NCI-H146 treated with DMSO at 0.1 percent for 48 hours (cell line): ENCODE results near the gene EPN1.

ENCODE experiments used
- DNase-seq: peaks from one replicate; lab custom pipeline; 2025; ENCODE audit not compliant: unreplicated experiment; lab: John Stamatoyannopoulos, UW

Gene EPN1

DNA sequence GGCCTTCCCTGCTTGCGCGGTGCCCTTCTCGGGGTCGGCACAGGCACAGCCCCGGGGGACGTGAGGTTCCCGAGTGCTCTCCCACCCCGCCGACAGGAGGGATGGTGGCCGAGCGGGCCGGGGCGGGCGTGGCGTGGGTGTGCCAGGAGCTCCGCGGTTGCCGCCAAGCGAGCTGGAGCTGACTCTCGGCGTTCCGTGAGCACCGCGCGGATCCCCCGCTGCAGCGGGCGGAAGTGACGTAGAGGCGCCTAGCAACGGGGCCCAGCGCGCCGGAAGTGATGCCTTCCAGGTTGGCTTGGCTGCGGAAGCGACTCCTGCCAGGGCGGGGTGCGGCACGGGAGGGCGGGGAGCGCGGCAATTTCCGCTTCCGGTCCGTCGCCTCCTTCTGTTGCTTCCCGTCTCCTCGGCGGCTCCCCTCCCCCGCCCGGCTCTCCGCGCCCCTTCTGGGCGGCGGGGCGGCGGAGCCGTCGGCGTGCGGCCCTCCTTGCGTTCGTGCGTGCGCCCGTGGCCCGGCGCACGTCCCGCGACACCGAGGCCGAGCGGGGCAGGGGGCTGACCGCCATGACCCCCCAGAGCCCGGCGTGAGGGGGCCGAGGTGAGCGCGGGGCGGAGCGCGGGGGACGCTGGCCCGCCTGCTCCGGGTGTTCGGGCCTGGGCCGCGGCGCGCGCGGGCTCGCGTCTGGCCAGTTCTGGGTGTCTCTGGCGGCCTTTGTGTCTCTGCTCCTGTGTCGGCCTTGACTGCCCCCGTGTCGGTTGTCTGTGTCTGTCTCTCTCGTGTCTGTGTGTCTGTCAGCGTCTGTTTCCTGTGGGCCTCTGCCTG is at the start of gene EPN1:
Gene EPN1, plus strand, starts transcription at position 386 of the 820 bp plus-strand sequence. CDS start 3,402 bp downstream, outside the sequence.
- peak; percentile 92 for DNase-seq

DNA sequence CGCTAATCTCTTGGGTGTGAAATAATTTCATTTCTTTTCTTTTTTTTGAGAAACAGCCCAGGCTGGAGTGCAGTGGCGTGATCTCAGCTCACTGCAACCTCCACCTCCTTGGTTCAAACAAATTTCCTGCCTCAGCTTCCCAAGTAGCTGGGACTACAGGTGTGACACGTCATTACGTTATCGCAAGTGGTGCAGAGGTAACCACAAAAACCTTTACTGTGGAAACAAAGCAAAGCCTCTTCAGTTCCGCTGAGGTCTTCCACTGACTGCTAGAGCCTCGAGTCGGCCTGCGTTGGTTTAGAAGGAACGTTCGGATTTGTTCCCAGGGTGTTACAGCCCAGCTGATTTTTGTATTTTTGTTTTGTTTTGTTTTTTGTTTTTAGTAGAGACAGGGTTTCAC is 48.7 kb upstream of the EPN1 start:
- DNase-seq = no peak

DNA sequence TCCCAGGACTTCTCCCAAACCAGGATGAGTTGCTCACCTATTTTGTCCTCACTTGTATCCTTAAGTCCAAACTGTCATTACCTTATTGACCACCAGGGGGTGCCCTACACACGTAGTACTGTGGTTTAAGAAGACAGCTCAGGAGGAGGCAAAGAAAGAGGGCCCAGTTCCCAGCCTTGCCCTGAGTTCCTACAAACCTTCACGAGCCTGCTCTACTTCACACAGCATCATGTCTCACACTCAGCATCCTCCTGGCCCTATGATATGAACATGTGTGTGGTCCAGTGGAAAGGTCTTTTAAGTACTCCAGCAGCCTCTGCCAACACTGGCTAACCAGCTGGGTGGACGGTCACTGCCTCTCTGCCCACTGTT is 42.6 kb upstream of the EPN1 start:
- peak; percentile 58 for DNase-seq

DNA sequence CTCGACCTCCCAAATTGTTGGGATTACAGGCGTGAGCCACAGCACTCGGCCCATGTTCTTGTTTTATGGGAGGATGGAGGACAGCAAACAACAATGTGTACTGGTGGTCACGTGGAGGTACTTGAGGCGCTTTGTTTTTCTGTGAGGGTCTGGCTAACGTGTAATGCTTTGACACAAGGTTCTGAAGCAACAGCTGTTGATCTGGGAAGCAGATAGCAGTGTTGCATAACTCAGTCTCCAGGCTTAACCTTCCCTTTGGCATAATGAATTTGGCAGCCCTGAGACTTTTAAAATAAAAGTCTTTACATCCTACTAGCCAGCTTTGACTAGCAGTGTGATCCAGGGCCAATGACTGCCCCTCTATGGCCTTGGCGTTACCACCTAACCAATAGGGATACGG is 41.2 kb upstream of the EPN1 start:
- DNase-seq = no peak

DNA sequence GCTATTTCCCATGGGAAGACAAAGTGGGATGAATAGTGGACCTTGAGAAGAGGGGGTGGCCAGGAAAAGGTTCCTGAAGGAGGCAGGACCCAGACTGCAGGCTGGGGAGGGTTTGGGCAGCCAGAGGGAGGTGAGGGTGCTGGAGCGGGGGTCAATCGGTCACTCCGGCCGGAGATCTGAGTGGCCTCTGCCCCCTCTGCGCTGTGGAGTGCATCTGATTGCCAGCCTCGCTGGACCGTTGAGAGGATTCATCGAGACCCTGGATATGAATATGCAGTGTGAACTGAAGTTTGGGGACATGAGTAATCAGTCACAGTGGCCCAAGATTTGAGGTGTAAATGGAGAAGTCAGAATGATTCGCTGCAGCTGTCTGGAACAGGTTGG is 39.7 kb upstream of the EPN1 start:
- DNase-seq = no peak

DNA sequence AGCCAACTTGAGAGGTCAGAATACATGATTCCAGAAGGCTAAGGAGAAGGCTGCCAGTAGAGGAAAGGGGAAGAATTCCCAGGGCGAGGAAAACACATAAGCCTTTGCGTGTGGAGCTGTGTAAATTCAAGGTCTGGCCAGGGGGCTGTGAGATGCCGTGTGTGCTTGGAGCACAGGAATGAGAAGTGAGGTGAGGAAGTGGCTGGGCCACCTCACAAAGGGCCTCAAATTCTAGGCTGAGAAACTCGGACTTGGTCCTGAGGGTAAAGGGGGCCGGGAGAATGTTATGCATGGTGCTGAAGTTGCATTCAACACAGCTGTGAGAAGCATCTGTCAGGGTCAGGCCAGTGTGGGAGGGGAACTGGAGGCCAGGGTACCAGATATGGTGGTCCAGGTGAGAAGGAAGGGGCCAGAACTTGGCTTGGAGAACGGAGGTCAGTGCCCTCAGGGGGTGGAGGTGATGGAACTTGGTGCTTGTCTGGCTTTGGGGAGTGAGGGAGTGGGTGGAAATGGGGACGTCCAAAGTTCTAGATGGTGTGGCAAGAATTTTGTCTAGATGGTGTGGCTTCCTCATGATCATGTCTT is 39.1 kb upstream of the EPN1 start:
- DNase-seq = no peak

DNA sequence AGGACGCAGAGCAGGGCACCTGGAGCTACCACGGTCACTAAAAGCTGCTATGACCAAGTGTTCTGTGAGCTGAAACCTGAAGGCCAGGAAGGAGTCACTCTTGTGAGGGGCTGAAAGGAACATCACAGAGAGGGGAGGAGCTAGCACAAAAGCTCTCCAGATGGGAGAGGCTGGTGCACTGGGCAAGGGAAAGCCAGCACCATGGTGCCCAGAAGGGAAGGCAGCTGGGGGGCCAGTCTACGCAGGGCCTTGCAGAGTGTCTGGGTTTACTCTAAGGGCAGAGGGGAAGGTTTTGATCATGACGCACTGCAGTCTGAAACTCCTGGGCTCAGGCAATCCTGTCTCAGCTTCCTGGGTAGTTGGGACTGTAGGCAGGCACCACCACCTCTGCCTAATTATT is 38.3 kb upstream of the EPN1 start:
- no peak for DNase-seq

DNA sequence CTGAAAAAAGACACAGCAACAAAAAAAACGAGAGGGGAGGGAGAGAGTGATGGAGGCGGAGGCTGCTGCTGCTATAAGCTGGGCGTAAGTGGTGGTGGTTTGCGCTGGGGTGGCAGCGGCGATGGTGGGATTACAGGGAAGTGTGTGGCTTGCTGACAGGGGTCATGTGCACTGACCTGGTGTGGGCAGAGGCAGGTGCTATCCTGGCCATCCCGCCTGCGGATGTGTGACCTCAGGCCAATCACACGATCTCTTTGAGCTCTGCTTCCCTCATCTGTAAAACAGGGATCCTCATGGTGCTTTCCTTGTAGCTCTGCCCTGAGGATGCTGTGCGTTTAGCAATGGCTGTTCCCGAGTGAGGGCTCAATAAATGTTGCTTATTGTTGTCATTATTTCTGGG is 37.5 kb upstream of the EPN1 start:
- no peak for DNase-seq

DNA sequence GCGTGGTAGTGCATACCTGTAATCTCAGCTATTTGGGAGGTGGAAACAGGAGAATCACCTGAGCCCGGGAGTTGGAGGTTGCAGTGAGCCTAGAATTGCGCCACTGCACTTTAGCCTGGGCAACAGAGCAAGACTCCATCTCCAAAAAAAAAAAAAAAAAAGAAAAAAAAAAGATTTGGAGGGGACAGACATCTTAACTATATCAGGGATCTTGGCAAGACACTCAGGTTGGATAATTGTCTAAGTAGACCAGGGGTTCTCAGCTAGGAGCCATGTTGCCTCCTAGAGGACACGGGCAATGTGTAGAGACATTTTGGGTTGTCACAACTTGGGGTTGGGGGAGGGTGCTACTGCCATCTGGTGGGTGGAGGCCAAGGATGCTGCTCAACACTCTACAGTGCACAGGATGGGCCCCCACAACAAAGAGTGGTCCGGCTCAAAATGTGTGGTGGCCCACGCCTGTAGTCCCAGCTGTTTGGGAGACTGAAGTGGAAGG is 36.1 kb upstream of the EPN1 start:
- no peak for DNase-seq

DNA sequence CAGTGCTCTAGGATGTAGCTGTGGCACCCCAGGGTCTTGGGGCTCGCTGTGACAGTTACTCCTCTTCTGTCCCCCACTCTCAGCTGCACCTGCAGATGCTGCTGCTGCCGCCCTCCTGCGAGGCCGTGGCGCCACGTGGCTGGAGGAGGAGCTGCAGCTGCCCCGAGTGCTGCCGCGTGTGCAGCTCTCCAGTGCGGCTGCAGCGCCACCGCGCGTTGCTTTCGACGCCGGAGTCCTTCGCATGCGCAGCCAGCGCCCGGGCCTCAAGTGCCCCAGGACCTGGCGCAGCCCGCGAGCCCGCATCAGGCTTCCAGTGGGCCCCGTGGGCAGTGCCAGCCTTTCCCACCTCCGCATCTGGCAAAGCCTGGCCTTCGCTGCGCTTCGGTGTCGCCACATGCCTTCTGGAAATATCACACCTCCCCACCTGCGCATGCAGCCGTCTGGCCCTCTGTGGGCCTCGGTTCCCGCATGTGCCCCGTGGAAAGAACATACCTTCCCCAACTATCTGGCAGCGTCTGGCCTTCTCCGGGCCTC is 34.9 kb upstream of the EPN1 start:
- no peak for DNase-seq

DNA sequence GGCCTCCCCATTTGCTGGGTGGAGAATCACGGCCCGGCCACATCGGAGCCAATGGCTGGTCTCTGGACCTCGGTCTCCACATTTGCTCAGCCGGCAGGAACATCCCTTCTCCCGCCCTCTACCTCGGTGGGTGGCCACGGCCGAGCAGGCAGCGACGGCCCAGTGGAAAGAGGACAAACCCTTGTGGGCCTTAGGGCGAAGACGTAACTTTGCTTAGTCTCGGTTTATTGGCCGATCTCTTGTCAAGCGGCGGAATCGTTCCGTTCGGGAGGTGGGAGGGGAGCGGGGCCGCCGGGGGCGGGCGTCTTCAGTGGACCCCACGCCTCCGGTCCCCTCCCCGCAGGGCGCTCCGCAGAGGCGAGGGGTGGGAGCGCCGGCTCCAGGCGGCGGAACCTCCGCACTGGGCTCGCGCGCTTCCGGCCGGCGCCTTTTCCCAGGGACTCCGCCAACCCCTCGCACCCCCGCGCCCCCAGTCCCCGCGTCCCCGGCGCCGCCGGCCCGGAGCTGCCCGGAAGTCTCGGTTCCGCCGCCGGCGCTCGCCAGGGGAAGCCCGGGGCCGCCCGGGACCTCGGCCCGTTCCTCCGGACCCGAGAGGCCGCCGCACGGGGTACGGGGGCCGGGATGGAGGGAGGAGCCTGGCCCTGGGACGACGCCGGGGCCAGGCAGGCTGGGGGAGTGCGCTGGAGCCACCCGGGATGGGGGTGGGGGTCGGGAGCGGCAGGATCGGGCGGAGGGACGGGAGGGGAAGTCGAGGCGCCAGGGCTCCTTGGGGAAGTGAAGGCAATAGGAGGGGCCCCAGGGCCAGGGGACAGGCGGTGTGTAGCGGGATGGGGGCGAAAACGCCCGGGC is 34.2 kb upstream of the EPN1 start, which contains the start of gene ZNF580:
Gene ZNF580, plus strand, starts transcription at position 426 of the 849 bp plus-strand sequence. CDS start 1,507 bp downstream, outside the sequence.
- DNase-seq = peak; percentile 60

DNA sequence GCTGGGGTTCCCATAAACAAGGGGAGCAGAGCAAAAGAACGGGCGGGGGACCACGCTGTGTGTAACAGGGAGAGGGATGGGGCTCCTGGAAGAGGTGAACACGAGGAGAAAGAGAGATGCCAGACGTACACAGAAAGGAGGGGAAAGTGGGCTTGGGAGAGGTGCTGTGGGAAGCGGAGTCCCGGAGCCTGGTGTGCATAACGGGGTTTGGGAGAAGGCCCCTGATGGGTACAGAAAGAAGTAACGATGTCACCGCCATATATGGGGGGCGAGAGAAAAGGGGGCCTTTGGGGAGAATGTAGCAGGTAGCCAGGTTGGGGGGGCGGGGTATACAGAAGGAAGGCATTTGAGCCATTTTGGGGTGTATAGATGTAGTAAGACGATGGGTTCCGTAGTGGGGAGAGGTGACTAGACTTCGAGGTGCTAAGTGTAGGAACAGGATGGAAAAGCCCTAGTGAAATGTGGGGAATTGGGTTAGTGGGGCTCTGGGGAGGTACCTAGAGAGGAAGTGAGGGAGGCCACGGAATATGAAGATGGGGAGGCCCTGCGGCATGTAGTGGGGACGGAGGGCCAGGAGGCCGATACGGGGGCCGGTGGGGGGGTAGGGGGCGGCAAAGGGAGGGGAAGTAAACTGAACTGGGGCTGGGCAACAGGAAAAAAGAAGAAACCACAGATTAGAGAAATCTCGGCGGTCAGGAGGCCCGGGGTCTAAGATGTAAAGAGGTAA is 33.4 kb upstream of the EPN1 start:
- peak; percentile 39 for DNase-seq

DNA sequence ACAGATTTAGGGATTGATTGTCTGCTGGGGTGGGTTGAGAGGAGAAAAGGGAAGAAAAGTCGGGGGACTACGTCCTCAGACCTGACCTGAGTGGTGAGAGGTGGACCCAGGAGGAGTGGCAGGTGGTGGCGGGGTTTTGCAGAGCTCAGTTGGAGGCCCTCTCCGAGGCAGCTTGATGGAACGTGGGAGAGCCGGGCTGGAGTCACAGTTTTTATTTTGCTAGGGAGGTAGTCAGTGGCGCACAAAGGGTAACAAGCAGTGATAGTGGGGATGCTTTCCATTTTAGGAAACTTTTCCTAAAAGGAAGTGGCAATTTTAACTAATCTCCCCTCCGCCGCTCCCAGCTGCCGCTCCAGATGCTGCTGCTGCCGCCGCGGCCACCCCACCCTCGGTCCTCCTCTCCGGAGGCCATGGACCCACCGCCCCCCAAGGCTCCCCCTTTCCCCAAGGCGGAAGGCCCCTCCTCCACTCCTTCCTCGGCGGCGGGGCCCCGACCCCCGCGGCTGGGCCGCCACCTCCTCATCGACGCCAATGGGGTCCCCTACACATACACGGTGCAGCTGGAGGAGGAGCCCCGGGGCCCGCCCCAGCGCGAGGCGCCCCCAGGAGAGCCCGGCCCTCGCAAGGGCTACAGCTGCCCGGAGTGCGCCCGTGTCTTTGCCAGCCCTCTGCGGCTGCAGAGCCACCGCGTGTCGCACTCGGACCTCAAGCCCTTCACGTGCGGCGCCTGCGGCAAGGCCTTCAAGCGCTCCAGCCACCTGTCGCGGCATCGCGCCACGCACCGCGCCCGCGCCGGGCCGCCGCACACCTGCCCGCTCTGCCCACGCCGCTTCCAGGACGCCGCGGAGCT is 32.6 kb upstream of the EPN1 start:
- DNase-seq = peak; percentile 63

DNA sequence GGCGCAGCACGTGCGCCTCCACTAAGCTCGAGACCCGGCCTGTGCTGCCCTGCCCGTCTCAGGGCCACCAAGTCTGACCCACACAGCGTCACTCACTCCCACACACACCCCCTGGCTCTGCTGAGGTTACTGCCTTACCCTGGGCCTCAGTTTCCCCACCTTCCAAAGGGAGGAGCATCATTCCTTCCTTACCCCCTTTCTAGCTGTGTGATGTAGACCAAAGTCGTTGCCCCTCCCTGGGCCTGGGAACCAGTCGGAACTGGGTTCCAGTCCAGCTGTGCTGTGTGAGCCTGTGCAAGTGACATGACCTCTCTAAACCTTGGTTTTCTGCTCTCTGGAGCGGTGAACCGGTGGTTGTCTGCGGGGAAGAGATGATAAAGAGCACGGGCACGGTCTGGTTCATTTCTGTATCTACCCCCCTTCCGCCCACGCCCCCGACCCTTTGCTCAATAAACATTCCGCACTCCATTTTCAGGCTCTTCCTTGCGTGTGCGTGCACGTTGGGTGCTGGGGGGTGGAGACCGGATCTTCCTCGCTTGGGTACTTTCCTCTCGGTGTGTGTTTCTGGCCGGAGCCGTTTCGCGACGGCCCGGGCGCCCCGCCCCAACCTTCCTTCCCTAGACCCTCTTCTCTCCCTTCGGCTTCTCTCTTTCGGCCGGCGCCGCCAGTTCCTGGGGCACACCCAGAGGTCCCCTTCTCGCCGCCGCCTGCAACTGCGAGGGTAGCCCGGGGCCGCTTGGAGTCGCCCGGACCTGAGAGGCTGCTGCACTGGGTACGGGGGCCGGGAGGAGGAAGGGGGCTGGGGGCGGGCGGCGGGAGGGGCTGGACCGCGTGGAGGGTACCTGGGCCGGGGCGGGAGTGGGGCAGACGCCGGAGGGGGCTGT is 31.8 kb upstream of the EPN1 start, which contains the start of gene ZNF581:
Gene ZNF581, plus strand, starts transcription at position 647 of the 884 bp plus-strand sequence. CDS start 923 bp downstream, outside the sequence.
- peak; percentile 59 for DNase-seq

DNA sequence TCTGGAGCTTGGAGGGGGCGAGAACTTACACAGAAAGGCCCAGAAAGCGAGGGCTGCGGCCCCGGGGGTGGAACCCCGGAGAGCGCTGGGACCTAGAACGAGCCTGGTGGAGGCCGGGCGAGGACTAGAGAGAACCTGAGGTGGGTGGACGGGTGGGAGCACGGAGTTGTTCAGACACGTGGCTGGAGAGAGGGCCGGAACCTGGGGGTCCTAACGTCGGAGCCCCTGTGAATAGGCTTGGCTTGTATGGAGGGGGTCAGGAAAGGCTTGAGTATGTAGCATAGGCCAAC is 31.2 kb upstream of the EPN1 start:
- DNase-seq = no peak

DNA sequence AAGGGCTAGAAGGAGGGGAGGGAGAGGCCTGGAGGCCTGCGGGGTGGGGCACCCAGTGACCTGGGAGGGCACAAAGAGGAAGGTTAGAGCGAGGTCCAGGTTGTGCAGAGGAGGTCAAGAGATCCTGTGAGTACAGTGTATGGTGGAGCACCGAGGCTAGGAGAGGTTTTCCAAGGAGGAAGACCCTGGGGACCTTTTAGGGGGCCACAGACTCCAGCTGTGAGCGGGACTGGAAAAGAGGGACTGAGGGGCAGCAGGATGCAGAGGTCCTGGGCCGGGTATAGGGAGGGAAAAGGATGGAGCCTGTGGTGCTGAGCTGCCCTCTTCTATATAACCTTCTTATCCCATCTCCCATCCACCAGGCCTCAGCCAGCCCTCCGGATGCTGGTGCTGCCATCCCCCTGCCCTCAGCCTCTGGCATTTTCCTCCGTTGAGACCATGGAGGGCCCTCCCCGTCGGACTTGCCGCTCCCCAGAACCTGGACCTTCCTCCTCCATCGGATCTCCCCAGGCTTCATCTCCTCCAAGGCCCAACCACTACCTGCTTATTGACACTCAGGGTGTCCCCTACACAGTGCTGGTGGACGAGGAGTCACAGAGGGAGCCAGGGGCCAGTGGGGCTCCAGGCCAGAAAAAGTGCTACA is 30.7 kb upstream of the EPN1 start:
- DNase-seq = no peak

DNA sequence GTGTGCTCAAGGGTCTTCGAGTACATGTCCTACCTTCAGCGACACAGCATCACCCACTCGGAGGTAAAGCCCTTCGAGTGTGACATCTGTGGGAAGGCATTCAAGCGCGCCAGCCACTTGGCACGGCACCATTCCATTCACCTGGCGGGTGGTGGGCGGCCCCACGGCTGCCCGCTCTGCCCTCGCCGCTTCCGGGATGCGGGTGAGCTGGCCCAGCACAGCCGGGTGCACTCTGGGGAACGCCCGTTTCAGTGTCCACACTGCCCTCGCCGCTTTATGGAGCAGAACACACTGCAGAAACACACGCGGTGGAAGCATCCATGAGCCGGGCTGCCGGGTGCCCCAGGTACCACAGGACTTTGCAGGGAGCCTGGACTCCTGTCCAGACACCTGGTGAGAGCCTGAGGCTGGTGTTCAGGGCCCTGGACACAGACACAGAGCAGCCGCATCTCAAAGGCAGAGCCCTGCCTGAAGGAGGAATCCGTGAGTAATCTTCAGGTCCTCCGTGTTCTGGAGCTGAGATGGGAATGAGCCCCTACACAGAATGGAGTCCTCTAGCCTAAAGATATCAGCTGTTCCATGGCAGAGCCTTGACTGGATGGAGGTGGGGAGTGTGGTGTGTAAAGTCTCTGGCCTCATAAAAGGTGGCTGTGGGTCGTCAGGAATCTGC is 30.0 kb upstream of the EPN1 start:
- DNase-seq = no peak

DNA sequence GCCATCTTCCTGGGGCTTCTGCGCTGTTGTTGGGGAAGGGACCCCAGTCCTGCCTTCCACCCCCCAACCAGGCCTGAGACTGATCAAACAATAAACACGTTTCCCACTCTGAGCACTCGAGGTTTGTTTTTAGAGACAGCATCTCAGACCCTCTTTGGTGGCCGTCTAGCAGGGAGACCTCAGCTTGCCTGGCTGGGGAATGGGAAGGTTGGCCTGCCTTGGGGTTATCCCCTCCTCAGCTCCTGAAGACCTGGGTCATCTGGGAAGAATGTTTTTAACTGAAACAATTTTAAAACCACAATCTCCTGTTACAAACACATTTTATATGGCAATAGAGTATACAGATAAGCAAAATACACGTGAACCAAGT is 29.5 kb upstream of the EPN1 start:
- DNase-seq = no peak
